Embryonic facial prominence (tissue), 1 donor: Measurements from ENCODE around the gene S100A16.
"Not testable (repeated sequence)": the region's sequence is repeated elsewhere in the genome, so short reads cannot be mapped to it uniquely, and the experiment has no call there.

Experiments
- DNase-seq: peaks from one replicate; pipeline ENCODE4 v3.0.0-alpha.2; 2016; ENCODE audit errors: extremely low spot score

The S100A16 gene

GRCh38 chr1:153615406-153615805, 2.5 kb upstream of the S100A16 start:
- DNase-seq, result peak; percentile 3

- DNase-seq, result no peak
Measured at GRCh38 chr1:153614906-153615305, 2.0 kb upstream of the S100A16 start.

- DNase-seq, result no peak
Measured at GRCh38 chr1:153614189-153614900, 1.4 kb upstream of the S100A16 start.

GRCh38 chr1:153613406-153613805, 469 bp upstream of the S100A16 start:
- DNase-seq, result no peak

- peak; percentile 5 for DNase-seq
Measured at GRCh38 chr1:153612111-153612754, 704 bp downstream of the S100A16 start.

GRCh38 chr1:153611356-153611755, 1.6 kb downstream of the S100A16 start:
- peak; percentile 3 for DNase-seq

GRCh38 chr1:153610811-153611301, 2.1 kb downstream of the S100A16 start:
- DNase-seq, result peak; percentile 2

- peak; percentile 4 for DNase-seq
Measured at GRCh38 chr1:153610334-153610733, 2.6 kb downstream of the S100A16 start.

GRCh38 chr1:153609585-153609907, 3.4 kb downstream of the S100A16 start:
- no peak for DNase-seq

GRCh38 chr1:153608742-153609584, 4.0 kb downstream of the S100A16 start:
- DNase-seq, result no peak

GRCh38 chr1:153608089-153608682, 4.8 kb downstream of the S100A16 start:
- no peak for DNase-seq

GRCh38 chr1:153607381-153607780, 5.6 kb downstream of the S100A16 start:
- no peak for DNase-seq

- no peak for DNase-seq
Measured at GRCh38 chr1:153606194-153606593, 6.7 kb downstream of the S100A16 start.

- no peak for DNase-seq
Measured at GRCh38 chr1:153602749-153603148, 10.2 kb downstream of the S100A16 start.

GRCh38 chr1:153599847-153600246, 13.1 kb downstream of the S100A16 start:
- DNase-seq, result no peak

GRCh38 chr1:153598309-153599172, 14.4 kb downstream of the S100A16 start:
- no peak for DNase-seq

- DNase-seq, result no peak
Measured at GRCh38 chr1:153597206-153597605, 15.7 kb downstream of the S100A16 start.

- DNase-seq, result no peak
Measured at GRCh38 chr1:153592748-153593147, 20.2 kb downstream of the S100A16 start.

GRCh38 chr1:153588482-153588881, 24.5 kb downstream of the S100A16 start:
- DNase-seq, result no peak

GRCh38 chr1:153588033-153588432, 24.9 kb downstream of the S100A16 start:
- DNase-seq, result not testable (repeated sequence)

GRCh38 chr1:153587314-153587713, 25.6 kb downstream of the S100A16 start:
- no peak for DNase-seq
